Heart left ventricle (tissue), 13 donors: ENCODE results near the gene EEF2K.

Experiments used
- POLR2A ChIP-seq, 2 donors: fragments of 450-650 bp; IDR thresholded peaks; one replicate each; pipeline ENCODE4 v1.6.1; 2017; ENCODE audit warnings: antibody characterized with exemption in 2 of 2, mild to moderate bottlenecking in 2 of 2, moderate library complexity in 2 of 2
- TF ChIP-seq, protein P1 (sequence below), 12 donors: fragments of 200-600 bp; sonication (generic) in 4 of 12; IDR thresholded peaks; one replicate each; pipeline versions ENCODE4 v1.5.0 to v1.8.0; 2018 to 2022; ENCODE audit warnings: antibody characterized with exemption in 12 of 12, mild to moderate bottlenecking in 5 of 12
- donor health status: ischemic (EF 13 %, LVEDD 7.1; RV severe dilation, severe dysfunction).
- donor health status: DM: no; HTN: yes; CAD: no.
- donor health status: DM: no; HTN: no; CAD: no.
- donor health status: ischemic (EF 25% LVEDD 6.9; RV normal size, moderate dysfunction).
- donor health status: ischemic (EF 25% LVEDD 5.7; RV mildly dilated, moderate dysfunction).
- donor health status: ischemic (EF 35%, LVEDD 5.7; RV mildly dilated, moderate dysfunction).
- donor health status: nonischemic (EF 11% LVEDD 7.7; RV severe dilation, severe dysfunction).
- donor health status: DM: yes; HTN: yes; CAD: no.
- donor health status: PGD.
- donor health status: ischemic (EF 29% LVEDD 5.4; RV normal size, mild dysfunction).
- donor health status: nonischemic (EF 23%, LVEDD 6.1; RV moderate dilation, normal function).

- no peak for TF ChIP-seq POLR2A (IDR thresholded peaks at IDR 0.05)
- TF ChIP-seq, protein P1, sequence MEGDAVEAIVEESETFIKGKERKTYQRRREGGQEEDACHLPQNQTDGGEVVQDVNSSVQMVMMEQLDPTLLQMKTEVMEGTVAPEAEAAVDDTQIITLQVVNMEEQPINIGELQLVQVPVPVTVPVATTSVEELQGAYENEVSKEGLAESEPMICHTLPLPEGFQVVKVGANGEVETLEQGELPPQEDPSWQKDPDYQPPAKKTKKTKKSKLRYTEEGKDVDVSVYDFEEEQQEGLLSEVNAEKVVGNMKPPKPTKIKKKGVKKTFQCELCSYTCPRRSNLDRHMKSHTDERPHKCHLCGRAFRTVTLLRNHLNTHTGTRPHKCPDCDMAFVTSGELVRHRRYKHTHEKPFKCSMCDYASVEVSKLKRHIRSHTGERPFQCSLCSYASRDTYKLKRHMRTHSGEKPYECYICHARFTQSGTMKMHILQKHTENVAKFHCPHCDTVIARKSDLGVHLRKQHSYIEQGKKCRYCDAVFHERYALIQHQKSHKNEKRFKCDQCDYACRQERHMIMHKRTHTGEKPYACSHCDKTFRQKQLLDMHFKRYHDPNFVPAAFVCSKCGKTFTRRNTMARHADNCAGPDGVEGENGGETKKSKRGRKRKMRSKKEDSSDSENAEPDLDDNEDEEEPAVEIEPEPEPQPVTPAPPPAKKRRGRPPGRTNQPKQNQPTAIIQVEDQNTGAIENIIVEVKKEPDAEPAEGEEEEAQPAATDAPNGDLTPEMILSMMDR (IDR thresholded peaks at IDR 0.05), result no peak
Observed at GRCh38 chr16:22193063-22193411, 13.0 kb upstream of the EEF2K start.
